NCI-H460 (cell line): ENCODE data around the gene FOXO4. TPM values are rescaled to one million over a fixed set of nuclear protein-coding genes. Genes with fewer than 3 reads are reported as not detected.

ENCODE experiments used
- DNase-seq: peaks from one replicate; pipeline ENCODE4 v3.0.0-alpha.2; 2016; ENCODE audit warnings: low read depth; ENCODE audit errors: extremely low read depth
- small RNA-seq, 2 experiments: library from RNA; depleted of rRNA; stranded (forward); fragments of <200 nt; gene quantifications; one replicate each; pipeline ENCODE3, GENCODE V24; 2014
- total RNA-seq: library from RNA; depleted of rRNA; stranded (reverse); fragments of >200 nt; shearing (Covaris generic); gene quantifications from 2 replicates; pipeline ENCODE4 v1.2.3, GENCODE V29; 2014; rRNA removed

Gene FOXO4
- total RNA-seq, 1 experiment from 2014 or later, result 3.7 TPM

GRCh38 chrX:71128915-71129765 lies 33.5 kb downstream of the FOXO4 start:
- peak; percentile 44 for DNase-seq

- DNase-seq, result no peak
These were observed 35.9 kb downstream of the FOXO4 start for GRCh38 chrX:71131510-71131909.

GRCh38 chrX:71140440-71140839 lies 44.8 kb downstream of the FOXO4 start:
- no peak for DNase-seq

GRCh38 chrX:71143508-71143907 lies 47.9 kb downstream of the FOXO4 start:
- no peak for DNase-seq

GRCh38 chrX:71144651-71145050 lies 49.0 kb downstream of the FOXO4 start, which contains the start of gene NLGN3:
Gene NLGN3, plus strand, starts transcription at chrX:71144841. Its CDS starts 2,909 bp downstream, at chrX:71147750.
- no peak for DNase-seq

- no peak for DNase-seq
These were observed 52.0 kb downstream of the FOXO4 start for GRCh38 chrX:71147496-71148277.

GRCh38 chrX:71148278-71148663 lies 52.6 kb downstream of the FOXO4 start:
- DNase-seq, result no peak

- no peak for DNase-seq
These were observed 55.7 kb downstream of the FOXO4 start for GRCh38 chrX:71151366-71151765.

Small RNA genes lying within 50 kb of the gene (small RNA-seq; reads per million reads assigned to genes)
- 0 reads per million in 2 experiments for gene CXorf65

Other genes starting within 250 kb of the FOXO4 start
- 0.12 and 0.42 TPM in 2 replicates for gene TEX11, start 187.1 kb upstream of the FOXO4 start, total RNA-seq
- not detected in 2 replicates for gene SLC7A3, start 164.8 kb upstream of the FOXO4 start, total RNA-seq
- gene SNX12, start 27.5 kb upstream of the FOXO4 start, total RNA-seq, result 56.0 and 63.4 TPM in 2 replicates
- gene CXorf65, start 10.9 kb downstream of the FOXO4 start, total RNA-seq, result not detected in 2 replicates
- not detected in 2 replicates for gene IL2RG, start 15.7 kb downstream of the FOXO4 start, total RNA-seq
- gene MED12, start 22.7 kb downstream of the FOXO4 start, total RNA-seq, result 12.8 and 18.1 TPM in 2 replicates
- gene NLGN3, start 49.0 kb downstream of the FOXO4 start, total RNA-seq, result 0.58 and 0.69 TPM in 2 replicates
- not detected in 2 replicates for gene GJB1, start 127.4 kb downstream of the FOXO4 start, total RNA-seq
- 13.4 and 14.7 TPM in 2 replicates for gene ZMYM3, start 158.3 kb downstream of the FOXO4 start, total RNA-seq
- gene NONO, start 187.8 kb downstream of the FOXO4 start, total RNA-seq, result 527 and 545 TPM in 2 replicates
- 1.6 and 2.9 TPM in 2 replicates for gene ITGB1BP2, start 205.9 kb downstream of the FOXO4 start, total RNA-seq